Tibial nerve (tissue), 4 donors: Measurements from ENCODE around the gene SLC9A9.

Experiments
- EP300 ChIP-seq, 2 donors: sonication (generic); formaldehyde crosslinking; IDR thresholded peaks; one replicate each; pipeline ENCODE4 v1.6.1; 2017; ENCODE audit warnings: antibody characterized with exemption in 2 of 2, mild to moderate bottlenecking in 1 of 2
- TF ChIP-seq, protein P1 (sequence below), 5 experiments: fragments of 200-600 bp in 3 of 5; fragments of 450-650 bp in 2 of 5; sonication (generic) in 3 of 5; IDR thresholded peaks; one replicate each; pipeline ENCODE4 v1.5.1; 2016 to 2019; ENCODE audit warnings: antibody characterized with exemption in 5 of 5, mild to moderate bottlenecking in 3 of 5, moderate library complexity in 2 of 5

DNA sequence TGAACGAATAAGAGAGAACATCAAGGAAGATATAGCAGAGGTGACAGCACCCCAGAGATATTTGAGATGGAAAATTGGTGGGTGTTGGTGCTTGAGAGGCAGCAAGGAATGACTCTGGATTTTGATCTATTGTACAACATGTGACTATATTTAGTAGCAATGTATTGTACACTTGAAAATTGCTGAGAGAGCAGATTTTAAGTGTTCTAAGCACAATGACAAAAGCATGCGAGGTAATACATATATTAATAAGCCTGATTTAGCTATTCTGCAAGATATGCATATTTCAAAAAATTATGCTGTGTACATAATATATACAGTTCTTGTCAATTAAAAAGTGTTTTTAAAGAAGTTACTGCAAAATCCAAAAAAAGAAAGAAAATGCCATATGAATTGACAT lies 194.3 kb downstream of the SLC9A9 start:
- TF ChIP-seq, protein P1, sequence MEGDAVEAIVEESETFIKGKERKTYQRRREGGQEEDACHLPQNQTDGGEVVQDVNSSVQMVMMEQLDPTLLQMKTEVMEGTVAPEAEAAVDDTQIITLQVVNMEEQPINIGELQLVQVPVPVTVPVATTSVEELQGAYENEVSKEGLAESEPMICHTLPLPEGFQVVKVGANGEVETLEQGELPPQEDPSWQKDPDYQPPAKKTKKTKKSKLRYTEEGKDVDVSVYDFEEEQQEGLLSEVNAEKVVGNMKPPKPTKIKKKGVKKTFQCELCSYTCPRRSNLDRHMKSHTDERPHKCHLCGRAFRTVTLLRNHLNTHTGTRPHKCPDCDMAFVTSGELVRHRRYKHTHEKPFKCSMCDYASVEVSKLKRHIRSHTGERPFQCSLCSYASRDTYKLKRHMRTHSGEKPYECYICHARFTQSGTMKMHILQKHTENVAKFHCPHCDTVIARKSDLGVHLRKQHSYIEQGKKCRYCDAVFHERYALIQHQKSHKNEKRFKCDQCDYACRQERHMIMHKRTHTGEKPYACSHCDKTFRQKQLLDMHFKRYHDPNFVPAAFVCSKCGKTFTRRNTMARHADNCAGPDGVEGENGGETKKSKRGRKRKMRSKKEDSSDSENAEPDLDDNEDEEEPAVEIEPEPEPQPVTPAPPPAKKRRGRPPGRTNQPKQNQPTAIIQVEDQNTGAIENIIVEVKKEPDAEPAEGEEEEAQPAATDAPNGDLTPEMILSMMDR (IDR thresholded peaks at IDR 0.05) = no peak
- no peak for TF ChIP-seq EP300 (IDR thresholded peaks at IDR 0.05)
